ENCODE results near the gene PSMB7. TPM values are rescaled to one million over a fixed set of nuclear protein-coding genes. Genes with fewer than 3 reads are reported as not detected.

PSMB7 gene
- total RNA-seq, 1 experiment from 2014 or later: 380 TPM

- intact Hi-C loops (cut with micrococcal nuclease; ENCODE audit: unreplicated experiment): no loop called here
- H3K4me1 ChIP-seq (ENCODE audit: insufficient read depth, low read length, poor library complexity, severe bottlenecking): no peaks in the 10 kb centered on the region
- BruUV-seq (replicated peaks): no TSS peak
- H3K4me3 ChIP-seq (ENCODE audit: low read depth, low read length, poor library complexity, severe bottlenecking): no peak overlapping the region
- no peak overlapping the region for H3K27ac ChIP-seq (ENCODE audit: low read depth, low read length, poor library complexity, severe bottlenecking)
- CTCF ChIA-PET: no interaction called here
- H3K9me3 ChIP-seq (ENCODE audit: low read depth, low read length, poor library complexity, severe bottlenecking): no peaks in the 10 kb centered on the region
- no peak for DNase-seq (ENCODE audit: low spot score)
- no peak for TF ChIP-seq EZH2 (IDR thresholded peaks at IDR 0.05; ENCODE audit: borderline replicate concordance, low read depth, low read length, poor library complexity, severe bottlenecking)
- TF ChIP-seq, protein P1, sequence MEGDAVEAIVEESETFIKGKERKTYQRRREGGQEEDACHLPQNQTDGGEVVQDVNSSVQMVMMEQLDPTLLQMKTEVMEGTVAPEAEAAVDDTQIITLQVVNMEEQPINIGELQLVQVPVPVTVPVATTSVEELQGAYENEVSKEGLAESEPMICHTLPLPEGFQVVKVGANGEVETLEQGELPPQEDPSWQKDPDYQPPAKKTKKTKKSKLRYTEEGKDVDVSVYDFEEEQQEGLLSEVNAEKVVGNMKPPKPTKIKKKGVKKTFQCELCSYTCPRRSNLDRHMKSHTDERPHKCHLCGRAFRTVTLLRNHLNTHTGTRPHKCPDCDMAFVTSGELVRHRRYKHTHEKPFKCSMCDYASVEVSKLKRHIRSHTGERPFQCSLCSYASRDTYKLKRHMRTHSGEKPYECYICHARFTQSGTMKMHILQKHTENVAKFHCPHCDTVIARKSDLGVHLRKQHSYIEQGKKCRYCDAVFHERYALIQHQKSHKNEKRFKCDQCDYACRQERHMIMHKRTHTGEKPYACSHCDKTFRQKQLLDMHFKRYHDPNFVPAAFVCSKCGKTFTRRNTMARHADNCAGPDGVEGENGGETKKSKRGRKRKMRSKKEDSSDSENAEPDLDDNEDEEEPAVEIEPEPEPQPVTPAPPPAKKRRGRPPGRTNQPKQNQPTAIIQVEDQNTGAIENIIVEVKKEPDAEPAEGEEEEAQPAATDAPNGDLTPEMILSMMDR (conservative IDR thresholded peaks at IDR 0.05; ENCODE audit: low read depth, low read length): no peak
- POLR2A ChIA-PET (ENCODE audit: low non-redundant PET): no interaction called here
- peaks cover 10% of the 10 kb centered on the region for H3K27me3 ChIP-seq (replicated peaks; ENCODE audit: insufficient read depth, low read depth, low read length, poor library complexity)
- no peaks in the 10 kb centered on the region for H3K36me3 ChIP-seq (ENCODE audit: insufficient read depth, low read length, poor library complexity, severe bottlenecking)
Measured at GRCh38 chr9:124457887-124458431, 42.7 kb upstream of the PSMB7 start.

- intact Hi-C loops (cut with micrococcal nuclease; ENCODE audit: unreplicated experiment): no loop called here
- TF ChIP-seq, protein P1 (conservative IDR thresholded peaks at IDR 0.05; ENCODE audit: low read depth, low read length): no peak
- TF ChIP-seq EZH2 (IDR thresholded peaks at IDR 0.05; ENCODE audit: borderline replicate concordance, low read depth, low read length, poor library complexity, severe bottlenecking): no peak
- DNase-seq (ENCODE audit: low spot score): no peak
- ChIA-PET CTCF (no interaction called here), POLR2A (ENCODE audit: low non-redundant PET) (no interaction called here)
- Histone ChIP-seq H3K4me3 (ENCODE audit: low read depth, low read length, poor library complexity, severe bottlenecking) (no peak overlapping the region), H3K4me1 (ENCODE audit: insufficient read depth, low read length, poor library complexity, severe bottlenecking) (no peaks in the 10 kb centered on the region), H3K27me3 (replicated peaks; ENCODE audit: insufficient read depth, low read depth, low read length, poor library complexity) (peaks cover 3% of the 10 kb centered on the region), H3K27ac (ENCODE audit: low read depth, low read length, poor library complexity, severe bottlenecking) (no peak overlapping the region), H3K9me3 (ENCODE audit: low read depth, low read length, poor library complexity, severe bottlenecking) (no peaks in the 10 kb centered on the region), H3K36me3 (ENCODE audit: insufficient read depth, low read length, poor library complexity, severe bottlenecking) (no peaks in the 10 kb centered on the region)
- BruUV-seq (replicated peaks): no TSS peak
Measured at GRCh38 chr9:124457079-124457886, 42.0 kb upstream of the PSMB7 start.

- Histone ChIP-seq H3K27ac (ENCODE audit: low read depth, low read length, poor library complexity, severe bottlenecking) (no peak overlapping the region), H3K4me1 (ENCODE audit: insufficient read depth, low read length, poor library complexity, severe bottlenecking) (no peaks in the 10 kb centered on the region), H3K9me3 (ENCODE audit: low read depth, low read length, poor library complexity, severe bottlenecking) (no peaks in the 10 kb centered on the region), H3K4me3 (ENCODE audit: low read depth, low read length, poor library complexity, severe bottlenecking) (no peak overlapping the region), H3K27me3 (replicated peaks; ENCODE audit: insufficient read depth, low read depth, low read length, poor library complexity) (no peaks in the 10 kb centered on the region), H3K36me3 (ENCODE audit: insufficient read depth, low read length, poor library complexity, severe bottlenecking) (no peaks in the 10 kb centered on the region)
- BruUV-seq (replicated peaks): no TSS peak
- intact Hi-C loops (cut with micrococcal nuclease; ENCODE audit: unreplicated experiment): no loop called here
- DNase-seq (ENCODE audit: low spot score): no peak
- CTCF ChIA-PET: no interaction called here
- TF ChIP-seq EZH2 (IDR thresholded peaks at IDR 0.05; ENCODE audit: borderline replicate concordance, low read depth, low read length, poor library complexity, severe bottlenecking): no peak
- TF ChIP-seq, protein P1 (conservative IDR thresholded peaks at IDR 0.05; ENCODE audit: low read depth, low read length): no peak
- POLR2A ChIA-PET (ENCODE audit: low non-redundant PET): no interaction called here
Measured at GRCh38 chr9:124456341-124457078, 41.3 kb upstream of the PSMB7 start.
